Esophagus muscularis mucosa (tissue), 4 donors: Measurements from ENCODE around the gene NAPB. TPM values are rescaled to one million over a fixed set of nuclear protein-coding genes. Genes with fewer than 3 reads are reported as not detected.

Experiments used
- DNase-seq: peaks from one replicate; pipeline ENCODE4 v3.0.0-alpha.2; 2017; ENCODE audit errors: extremely low spot score
- H3K27ac ChIP-seq, 4 donors: fragments of 200-600 bp; sonication (generic); replicated peaks in 1 of 4; 1 replicate in 3 of 4; 2 replicates in 1 of 4; pipeline ENCODE4 v1.5.1; 2016 to 2019; ENCODE audit warnings: mild to moderate bottlenecking in 1 of 4
- H3K27me3 ChIP-seq, 4 donors: fragments of 200-600 bp; sonication (generic); one replicate each; pipeline versions ENCODE4 v1.5.1 to v1.6.0; 2016 to 2019
- H3K36me3 ChIP-seq, 4 donors: fragments of 200-600 bp; sonication (generic); one replicate each; pipeline ENCODE4 v1.5.1; 2016 to 2019
- H3K4me1 ChIP-seq, 4 donors: fragments of 200-600 bp; sonication (generic); one replicate each; pipeline ENCODE4 v1.5.1; 2016 to 2019
- H3K4me3 ChIP-seq, 4 donors: fragments of 200-600 bp; sonication (generic); 1 replicate in 2 of 4; 2 replicates in 2 of 4; pipeline ENCODE4 v1.5.1; 2016 to 2019; ENCODE audit warnings: mild to moderate bottlenecking in 4 of 4, moderate library complexity in 1 of 4
- H3K9me3 ChIP-seq, 4 donors: fragments of 200-600 bp; sonication (generic); 1 replicate in 3 of 4; 2 replicates in 1 of 4; pipeline ENCODE4 v1.5.1; 2016 to 2019
- CTCF ChIP-seq, 3 experiments: fragments of 200-600 bp in 2 of 3; fragments of 450-650 bp in 1 of 3; sonication (generic) in 2 of 3; IDR thresholded peaks; one replicate each; pipeline ENCODE4 v1.5.1; 2017 to 2019; ENCODE audit warnings: antibody characterized with exemption in 3 of 3, mild to moderate bottlenecking in 2 of 3, moderate library complexity in 1 of 3
- EP300 ChIP-seq: sonication (generic); formaldehyde crosslinking; IDR thresholded peaks from one replicate; pipeline ENCODE4 v1.6.1; 2017; ENCODE audit warnings: antibody characterized with exemption
- POLR2A ChIP-seq: fragments of 450-650 bp; IDR thresholded peaks from one replicate; pipeline ENCODE4 v1.6.1; 2017; ENCODE audit warnings: antibody characterized with exemption, moderate library complexity, mild to moderate bottlenecking, low read depth
- POLR2AphosphoS5 ChIP-seq, 2 donors: sonication (generic); formaldehyde crosslinking; IDR thresholded peaks; one replicate each; pipeline ENCODE4 v1.6.1; 2017; ENCODE audit warnings: antibody characterized with exemption in 2 of 2
- WGBS: methylation state at CpG from one replicate; pipeline ENCODE4 v1.1.5; 2018; 5-methylcytosine and 5-hydroxymethylcytosine counted together
- intact Hi-C: fragments of 100-400 bp; cut with DNase I; formaldehyde crosslinking; loops from one replicate; pipeline ENCODE4 v1.15.1; 2023
- total RNA-seq, 4 donors: library from RNA; depleted of rRNA; stranded (reverse); fragments of >200 nt; gene quantifications; one replicate each; pipeline versions ENCODE4 v1.1.0 to v1.2.1, GENCODE V29; 2016

Gene NAPB
- total RNA-seq, 4 donors from 2014 or later = 13.7 to 18.7 (median 15.2) TPM

- peaks cover 0 to 31% (median 10%) of the 10 kb centered on the region in 4 donors for H3K36me3 ChIP-seq
- H3K9me3 ChIP-seq = no peaks in the 10 kb centered on the region
- intact Hi-C loops = no loop called here
- H3K27ac ChIP-seq = no peak overlapping the region
- 75% methylated on average over 6 of the region's 6 CpGs for WGBS
- H3K4me1 ChIP-seq = peaks cover 17 to 29% (median 24%) of the 10 kb centered on the region in 4 donors
- DNase-seq = no peak
- no peaks in the 10 kb centered on the region for H3K27me3 ChIP-seq
- TF ChIP-seq POLR2A (no peak), EP300 (no peak), CTCF (IDR thresholded peaks at IDR 0.05) (no peak), POLR2AphosphoS5 (IDR thresholded peaks at IDR 0.05) (no peak)
- H3K4me3 ChIP-seq = no peak overlapping the region
These were observed 21.6 kb downstream of the NAPB start for GRCh38 chr20:23399568-23400241.

- no peaks in the 10 kb centered on the region for H3K9me3 ChIP-seq
- intact Hi-C loops = no loop called here
- peaks cover 15 to 49% (median 27%) of the 10 kb centered on the region in 4 donors for H3K36me3 ChIP-seq
- no peak overlapping the region for H3K4me3 ChIP-seq
- H3K4me1 ChIP-seq = peaks cover 9 to 17% (median 12%) of the 10 kb centered on the region in 4 donors
- TF ChIP-seq CTCF (IDR thresholded peaks at IDR 0.05) (no peak), POLR2AphosphoS5 (IDR thresholded peaks at IDR 0.05) (no peak), EP300 (no peak), POLR2A (no peak)
- no peak overlapping the region for H3K27ac ChIP-seq
- DNase-seq = peak; percentile 45
- H3K27me3 ChIP-seq = no peaks in the 10 kb centered on the region
- WGBS = 58% methylated on average over 2 of the region's 2 CpGs
These were observed 23.3 kb downstream of the NAPB start for GRCh38 chr20:23397961-23398360.

- Histone ChIP-seq H3K4me3 (no peak overlapping the region), H3K36me3 (peaks cover 22 to 57% (median 34%) of the 10 kb centered on the region in 4 donors), H3K27ac (no peak overlapping the region), H3K9me3 (no peaks in the 10 kb centered on the region), H3K4me1 (peaks cover 9 to 17% (median 12%) of the 10 kb centered on the region in 4 donors), H3K27me3 (no peaks in the 10 kb centered on the region)
- TF ChIP-seq EP300 (no peak), POLR2A (no peak), POLR2AphosphoS5 (IDR thresholded peaks at IDR 0.05) (no peak)
- WGBS = 60% methylated on average over 6 of the region's 6 CpGs
- DNase-seq = peak; percentile 79
- intact Hi-C loops = no loop called here
These were observed 24.2 kb downstream of the NAPB start for GRCh38 chr20:23396950-23397627.

- H3K36me3 ChIP-seq = peaks cover 22 to 64% (median 53%) of the 10 kb centered on the region in 4 donors
- H3K27me3 ChIP-seq = no peaks in the 10 kb centered on the region
- intact Hi-C loops = no loop called here
- H3K9me3 ChIP-seq = no peaks in the 10 kb centered on the region
- no peak for DNase-seq
- 97% methylated on average over 4 of the region's 4 CpGs for WGBS
- H3K4me3 ChIP-seq = no peak overlapping the region
- TF ChIP-seq POLR2AphosphoS5 (IDR thresholded peaks at IDR 0.05) (no peak), EP300 (no peak), CTCF (IDR thresholded peaks at IDR 0.05) (no peak), POLR2A (no peak)
- H3K27ac ChIP-seq = no peak overlapping the region
- H3K4me1 ChIP-seq = peaks cover 9 to 17% (median 12%) of the 10 kb centered on the region in 4 donors
These were observed 27.1 kb downstream of the NAPB start for GRCh38 chr20:23393996-23394775.
